Measurements from ENCODE around the gene RNF133. TPM values are rescaled to one million over a fixed set of nuclear protein-coding genes. Genes with fewer than 3 reads are reported as not detected.

Gene RNF133
- total RNA-seq, 1 donor from 2014 or later: 1.0 TPM

DNA sequence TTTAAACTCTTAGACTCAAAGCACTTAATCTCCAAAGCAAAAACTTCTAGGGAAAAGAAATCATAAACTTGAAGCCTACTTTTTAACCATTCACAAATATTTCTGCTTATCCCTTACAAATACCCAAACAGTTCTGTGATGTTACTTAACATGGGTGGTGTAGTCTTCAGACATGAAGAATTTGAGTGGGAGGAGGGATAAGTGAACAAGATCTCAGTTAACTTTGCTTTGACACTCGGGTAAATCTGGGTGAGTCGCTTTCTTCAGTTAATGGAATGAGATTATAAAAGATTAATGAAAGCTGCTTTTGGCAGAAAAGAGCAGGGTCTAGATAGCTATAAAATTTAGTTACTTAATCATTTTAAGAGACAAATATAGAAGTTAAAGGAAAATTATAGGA, 47.5 kb downstream of the RNF133 start:
- Histone ChIP-seq H3K27me3 (ENCODE audit: control insufficient read depth in 3 of 3, insufficient read depth in 3 of 3, low read length in 3 of 3) (no peaks in the 10 kb centered on the region), H3K4me3 (ENCODE audit: low read length in 3 of 3) (no peak overlapping the region), H3K4me1 (ENCODE audit: control insufficient read depth in 3 of 3, insufficient read depth in 3 of 3, low read length in 3 of 3) (no peaks in the 10 kb centered on the region), H3K36me3 (ENCODE audit: control insufficient read depth in 3 of 3, insufficient read depth in 3 of 3, low read length in 3 of 3) (no peaks in the 10 kb centered on the region), H3K27ac (ENCODE audit: low read depth, low read length) (no peak overlapping the region), H3K9me3 (ENCODE audit: control insufficient read depth in 3 of 3, low read length in 3 of 3) (peaks cover 0 to 2% (median 0%) of the 10 kb centered on the region in 3 donors), H3K9ac (ENCODE audit: low read depth in 1 of 3, low read length in 3 of 3) (no peak overlapping the region)

Small RNA genes within 50 kb of the gene (small RNA-seq; reads per million reads assigned to genes)
- gene AC006463.1: not detected

Other genes with a start within 250 kb of the RNF133 start
- gene RNF148, start 3.8 kb upstream of the RNF133 start, total RNA-seq: 0.52 TPM
- gene CADPS2, start 187.3 kb upstream of the RNF133 start, total RNA-seq: 12.5 TPM